Muscle of leg (tissue), 11 donors: ENCODE measurements around the gene EXOC4. TPM values are rescaled to one million over a fixed set of nuclear protein-coding genes. Genes with fewer than 3 reads are reported as not detected.

ENCODE experiments used
- DNase-seq: peaks from one replicate; pipeline ENCODE4 v3.0.0; 2013
- H3K27ac ChIP-seq: one replicate; pipeline ENCODE4 v1.5.1; 2013; ENCODE audit warnings: mild to moderate bottlenecking, low read length, control low read depth
- H3K27me3 ChIP-seq: one replicate; pipeline ENCODE4 v1.6.1; 2013; ENCODE audit warnings: low read length; ENCODE audit not compliant: control insufficient read depth, insufficient read depth
- H3K36me3 ChIP-seq: one replicate; pipeline ENCODE4 v1.6.1; 2013; ENCODE audit warnings: low read length; ENCODE audit not compliant: control insufficient read depth, insufficient read depth
- H3K4me1 ChIP-seq: one replicate; pipeline ENCODE4 v1.6.1; 2013; ENCODE audit warnings: low read length; ENCODE audit not compliant: control insufficient read depth, insufficient read depth
- H3K4me3 ChIP-seq: one replicate; pipeline ENCODE4 v1.5.1; 2013; ENCODE audit warnings: low read length, control low read depth
- H3K9me3 ChIP-seq: replicated peaks from 2 replicates; pipeline ENCODE4 v1.6.1; 2013; ENCODE audit warnings: low read depth, low read length; ENCODE audit not compliant: control insufficient read depth
- WGBS: methylation state at CpG from one replicate; pipeline ENCODE4 v1.1.5; 2013; ENCODE audit warnings: missing lambda C conversion rate; ENCODE audit not compliant: insufficient coverage; 5-methylcytosine and 5-hydroxymethylcytosine counted together
- polyA plus RNA-seq, 8 donors: library from polyadenylated mRNA; unstranded; fragments of 120-200 nt; gene quantifications; one replicate each; pipeline versions ENCODE4 v1.2.1 to v1.2.3, GENCODE V29; 2013; ENCODE audit warnings: inconsistent platforms in 1 of 8, low replicate concordance in 1 of 8; ENCODE audit not compliant: insufficient read length in 8 of 8, insufficient read depth in 1 of 8
- total RNA-seq: library from RNA; stranded (reverse); fragments of 120-200 nt; gene quantifications from one replicate; pipeline ENCODE4 v1.2.4, GENCODE V29; 2013

The EXOC4 gene
- total and polyA plus RNA-seq, 9 donors = 37.3 to 64.9 (median 41.1) TPM

GRCh38 chr7:133428876-133429275 lies 176.0 kb downstream of the EXOC4 start:
- WGBS = 93% methylated on average over 2 of the region's 3 CpGs
- Histone ChIP-seq H3K36me3 (no peaks in the 10 kb centered on the region), H3K27me3 (no peaks in the 10 kb centered on the region), H3K4me1 (no peaks in the 10 kb centered on the region), H3K4me3 (no peak overlapping the region), H3K9me3 (no peaks in the 10 kb centered on the region), H3K27ac (no peak overlapping the region)
- no peak for DNase-seq

GRCh38 chr7:133429371-133429770 lies 176.5 kb downstream of the EXOC4 start:
- WGBS = 63% methylated on average over 1 of the region's 3 CpGs
- Histone ChIP-seq H3K9me3 (no peaks in the 10 kb centered on the region), H3K4me1 (no peaks in the 10 kb centered on the region), H3K36me3 (no peaks in the 10 kb centered on the region), H3K4me3 (no peak overlapping the region), H3K27me3 (no peaks in the 10 kb centered on the region), H3K27ac (no peak overlapping the region)
- no peak for DNase-seq

GRCh38 chr7:133431134-133431724 lies 178.4 kb downstream of the EXOC4 start:
- no peaks in the 10 kb centered on the region for H3K9me3 ChIP-seq
- no peaks in the 10 kb centered on the region for H3K27me3 ChIP-seq
- WGBS = 67% methylated on average over 1 of the region's 1 CpG
- no peak for DNase-seq
- H3K36me3 ChIP-seq = no peaks in the 10 kb centered on the region
- no peak overlapping the region for H3K4me3 ChIP-seq
- no peak overlapping the region for H3K27ac ChIP-seq
- H3K4me1 ChIP-seq = no peaks in the 10 kb centered on the region

DNA sequence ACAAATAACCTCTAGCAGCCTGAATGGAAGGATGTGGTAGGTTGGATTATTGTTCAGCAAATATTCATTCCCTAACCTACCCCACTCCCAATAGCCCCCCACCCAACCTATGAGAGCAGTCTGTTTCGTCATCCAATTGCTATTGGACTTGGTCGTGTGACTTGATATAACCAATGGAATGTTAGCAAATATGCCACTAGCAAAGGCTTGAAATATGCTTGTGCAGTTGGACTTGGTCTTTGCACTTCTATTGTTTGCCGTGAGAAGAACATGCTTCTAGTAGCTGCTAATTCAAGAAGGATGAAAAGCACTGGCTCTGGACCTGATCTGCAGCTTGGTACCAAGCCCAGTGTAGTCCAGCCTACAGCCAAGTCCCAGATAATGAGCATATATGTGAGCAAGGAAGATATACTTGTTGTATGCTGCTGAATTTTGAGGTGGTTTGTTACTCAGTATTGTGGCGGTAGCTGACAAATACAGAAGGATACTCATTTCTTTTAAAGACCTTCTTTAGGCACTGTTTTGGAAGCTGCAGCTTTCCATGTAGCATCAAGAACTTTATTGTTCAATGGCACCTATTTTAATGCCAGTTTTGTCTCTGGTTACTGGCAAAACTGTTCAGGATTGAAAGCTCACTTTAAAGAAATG lies 180.4 kb downstream of the EXOC4 start:
- no peak overlapping the region for H3K27ac ChIP-seq
- H3K9me3 ChIP-seq = no peaks in the 10 kb centered on the region
- H3K27me3 ChIP-seq = no peaks in the 10 kb centered on the region
- no peaks in the 10 kb centered on the region for H3K36me3 ChIP-seq
- H3K4me1 ChIP-seq = no peaks in the 10 kb centered on the region
- no peak for DNase-seq
- WGBS = 100% methylated on average over 1 of the region's 4 CpGs
- no peak overlapping the region for H3K4me3 ChIP-seq

DNA sequence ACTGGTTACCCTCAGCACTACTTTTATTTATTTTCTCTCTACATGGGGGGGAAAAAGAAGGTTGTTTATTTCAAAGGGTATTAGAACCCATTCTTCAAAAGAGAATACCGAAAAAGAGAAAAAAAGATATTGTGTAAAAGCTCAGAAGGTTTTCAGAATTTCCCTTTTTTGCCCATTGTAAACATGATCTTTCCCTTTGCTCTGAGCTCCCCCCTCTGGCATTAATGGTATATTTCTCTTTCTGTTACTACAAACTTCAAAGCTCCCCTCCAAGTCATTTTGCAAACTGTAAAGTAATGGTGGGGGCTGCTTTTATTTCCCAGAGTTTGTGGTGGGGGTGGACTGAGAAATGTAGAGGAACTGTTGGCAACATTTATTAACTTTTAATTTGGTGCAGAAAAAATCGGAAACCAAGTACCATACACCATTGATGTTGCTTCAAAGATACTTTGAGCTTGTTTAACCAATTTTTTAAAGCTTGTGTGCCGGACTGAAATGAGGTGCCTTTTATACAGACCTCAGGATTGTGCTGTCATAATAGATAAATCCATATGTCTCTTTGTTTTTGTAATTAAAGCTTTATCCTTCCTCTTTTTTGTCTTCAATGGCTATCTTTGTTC lies 181.5 kb downstream of the EXOC4 start:
- peak; percentile 49 for DNase-seq

GRCh38 chr7:133436014-133436428 lies 183.1 kb downstream of the EXOC4 start:
- Histone ChIP-seq H3K27ac (no peak overlapping the region), H3K4me1 (no peaks in the 10 kb centered on the region), H3K9me3 (no peaks in the 10 kb centered on the region), H3K36me3 (no peaks in the 10 kb centered on the region), H3K27me3 (no peaks in the 10 kb centered on the region), H3K4me3 (no peak overlapping the region)
- 82% methylated on average over 2 of the region's 3 CpGs for WGBS
- DNase-seq = peak; percentile 11

More for the DNA sequence above, 181.5 kb downstream of the EXOC4 start:
- WGBS = no CpG with 5 or more reads among the region's 3 CpGs
- Histone ChIP-seq H3K27ac (no peak overlapping the region), H3K4me3 (no peak overlapping the region), H3K27me3 (no peaks in the 10 kb centered on the region), H3K4me1 (no peaks in the 10 kb centered on the region), H3K36me3 (no peaks in the 10 kb centered on the region), H3K9me3 (no peaks in the 10 kb centered on the region)

DNA sequence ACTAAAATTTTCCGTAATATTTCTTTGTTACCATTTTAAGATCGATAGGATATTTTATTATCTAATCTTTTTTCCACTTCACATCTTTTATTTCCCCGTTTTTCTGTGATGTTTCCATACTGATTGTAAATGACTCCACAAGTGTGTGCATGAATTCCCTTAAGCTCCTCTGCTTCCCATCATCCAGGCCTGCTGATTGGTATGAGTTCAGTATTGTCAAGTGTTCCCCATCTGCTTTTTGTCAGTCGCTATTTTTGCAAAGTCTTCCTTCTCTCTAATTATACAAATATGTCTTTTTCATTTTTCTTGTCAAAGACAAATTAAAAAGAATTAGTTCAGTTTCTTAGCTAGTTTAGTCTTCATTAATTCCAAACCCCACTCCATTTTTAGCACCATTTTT lies 184.7 kb downstream of the EXOC4 start:
- H3K36me3 ChIP-seq = no peaks in the 10 kb centered on the region
- no CpG with 5 or more reads among the region's 4 CpGs for WGBS
- no peaks in the 10 kb centered on the region for H3K9me3 ChIP-seq
- no peak overlapping the region for H3K27ac ChIP-seq
- no peak overlapping the region for H3K4me3 ChIP-seq
- no peaks in the 10 kb centered on the region for H3K4me1 ChIP-seq
- no peaks in the 10 kb centered on the region for H3K27me3 ChIP-seq
- no peak for DNase-seq

DNA sequence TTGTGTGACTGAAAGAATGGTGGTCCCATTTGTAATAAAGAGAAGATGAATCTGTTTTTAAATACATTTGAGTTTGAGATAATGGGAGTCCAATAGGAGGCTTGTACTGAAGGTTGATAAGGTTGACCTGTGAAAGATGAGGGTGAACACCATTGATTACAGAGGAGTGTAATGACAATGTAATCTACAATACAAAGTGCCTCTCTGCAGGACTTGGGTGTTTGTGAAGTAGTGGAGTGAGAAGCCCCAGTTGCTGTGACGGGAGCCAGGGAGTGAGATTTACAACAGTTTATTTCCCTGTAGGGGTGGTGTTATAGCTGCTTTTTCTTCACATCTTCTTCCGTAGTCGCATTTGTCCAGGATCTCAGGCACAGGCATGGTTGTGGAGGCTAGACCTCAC lies 189.9 kb downstream of the EXOC4 start:
- H3K27ac ChIP-seq = no peak overlapping the region
- no peaks in the 10 kb centered on the region for H3K4me1 ChIP-seq
- H3K27me3 ChIP-seq = no peaks in the 10 kb centered on the region
- no peaks in the 10 kb centered on the region for H3K36me3 ChIP-seq
- 100% methylated on average over 1 of the region's 3 CpGs for WGBS
- H3K4me3 ChIP-seq = no peak overlapping the region
- no peak for DNase-seq
- no peaks in the 10 kb centered on the region for H3K9me3 ChIP-seq

DNA sequence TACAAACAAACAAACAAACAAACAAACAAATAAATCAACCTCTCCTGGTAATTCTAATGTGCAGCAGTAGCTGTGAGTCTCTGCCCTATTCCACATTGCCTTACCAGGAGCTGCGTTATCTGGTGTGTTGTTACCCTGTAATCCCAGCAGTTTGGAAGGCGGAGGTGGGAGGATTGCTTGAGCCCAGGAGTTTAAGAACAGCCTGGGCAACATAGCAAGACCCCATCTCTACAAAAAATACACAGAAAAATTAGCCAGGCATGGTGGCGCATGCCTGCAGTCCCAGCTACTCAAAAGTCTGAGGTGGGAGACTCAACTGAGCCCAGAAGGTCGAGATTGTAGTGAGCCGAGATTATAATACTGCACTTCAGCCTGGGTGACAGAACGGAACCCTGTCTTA lies 192.7 kb downstream of the EXOC4 start:
- no peaks in the 10 kb centered on the region for H3K4me1 ChIP-seq
- 89% methylated on average over 3 of the region's 6 CpGs for WGBS
- H3K36me3 ChIP-seq = no peaks in the 10 kb centered on the region
- H3K9me3 ChIP-seq = no peaks in the 10 kb centered on the region
- H3K27me3 ChIP-seq = no peaks in the 10 kb centered on the region
- H3K27ac ChIP-seq = no peak overlapping the region
- DNase-seq = no peak
- H3K4me3 ChIP-seq = no peak overlapping the region

DNA sequence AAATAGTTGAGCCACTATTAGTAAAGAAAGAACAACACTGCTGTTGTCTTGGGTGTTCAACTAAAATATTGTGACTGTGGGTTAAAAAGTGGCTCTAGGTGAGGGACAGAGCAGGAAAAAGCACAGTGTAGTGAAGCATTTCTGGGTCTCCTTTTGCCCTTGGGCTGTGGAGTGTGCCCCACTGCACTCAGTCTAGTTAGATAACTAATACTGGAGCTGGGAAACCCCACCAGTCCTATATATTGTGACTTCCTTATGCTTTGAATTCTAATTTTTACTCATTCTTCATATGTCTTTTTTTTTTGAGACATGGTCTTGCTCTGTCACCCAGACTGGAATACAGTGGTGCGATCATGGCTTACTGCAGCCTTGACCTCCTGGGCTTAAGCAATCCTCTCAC lies 195.1 kb downstream of the EXOC4 start:
- Histone ChIP-seq H3K4me1 (no peaks in the 10 kb centered on the region), H3K9me3 (no peaks in the 10 kb centered on the region), H3K27me3 (no peaks in the 10 kb centered on the region), H3K27ac (no peak overlapping the region), H3K36me3 (no peaks in the 10 kb centered on the region), H3K4me3 (no peak overlapping the region)
- DNase-seq = no peak
- WGBS = 100% methylated on average over 1 of the region's 1 CpG
